Neural cell (in vitro differentiated cells): ENCODE results near the gene ITM2B.

ENCODE experiments used
- CTCF ChIP-seq: fragments of 450-650 bp; IDR thresholded peaks from 2 replicates; pipeline ENCODE4 v1.5.1; 2014; ENCODE audit warnings: antibody characterized with exemption, mild to moderate bottlenecking, moderate library complexity; ENCODE audit not compliant: poor library complexity, severe bottlenecking
- EP300 ChIP-seq: fragments of 450-650 bp; conservative IDR thresholded peaks from 2 replicates; pipeline ENCODE4 v1.6.1; 2014; ENCODE audit warnings: antibody characterized with exemption, mild to moderate bottlenecking, moderate library complexity; ENCODE audit not compliant: poor library complexity, severe bottlenecking
- EZH2 ChIP-seq: fragments of 200-600, 300-800 bp; shearing (Covaris generic), sonication (generic); IDR thresholded peaks from 2 replicates; pipeline ENCODE4 v1.6.1; 2014; ENCODE audit warnings: antibody characterized with exemption, low read length, borderline replicate concordance, mild to moderate bottlenecking; ENCODE audit not compliant: insufficient read depth, poor library complexity, severe bottlenecking
- MXI1 ChIP-seq: fragments of 450-650 bp; conservative IDR thresholded peaks from 2 replicates; pipeline ENCODE4 v1.6.1; 2014; ENCODE audit warnings: antibody characterized with exemption, mild to moderate bottlenecking; ENCODE audit not compliant: poor library complexity, severe bottlenecking
- POLR2AphosphoS5 ChIP-seq: IDR thresholded peaks from 2 replicates; pipeline ENCODE4 v1.6.1; 2012
- RAD21 ChIP-seq: fragments of 450-650 bp; conservative IDR thresholded peaks from 2 replicates; pipeline ENCODE4 v1.6.1; 2014; ENCODE audit warnings: antibody characterized with exemption, mild to moderate bottlenecking, moderate library complexity
- SMC3 ChIP-seq: fragments of 450-650 bp; conservative IDR thresholded peaks from 2 replicates; pipeline ENCODE4 v1.6.1; 2014; ENCODE audit warnings: antibody characterized with exemption, mild to moderate bottlenecking, moderate library complexity; ENCODE audit not compliant: poor library complexity
- TAF1 ChIP-seq: IDR thresholded peaks from 2 replicates; pipeline ENCODE4 v1.6.1; 2012; ENCODE audit warnings: low read depth
- TF ChIP-seq, protein P1 (sequence below): IDR thresholded peaks from 2 replicates; pipeline ENCODE4 v1.6.1; 2012; ENCODE audit warnings: borderline replicate concordance

- TF ChIP-seq CTCF, result no peak
- no peak for TF ChIP-seq EP300
- TF ChIP-seq RAD21, result no peak
- no peak for TF ChIP-seq TAF1
- TF ChIP-seq POLR2AphosphoS5, result no peak
- TF ChIP-seq EZH2, result no peak
- TF ChIP-seq, protein P1, sequence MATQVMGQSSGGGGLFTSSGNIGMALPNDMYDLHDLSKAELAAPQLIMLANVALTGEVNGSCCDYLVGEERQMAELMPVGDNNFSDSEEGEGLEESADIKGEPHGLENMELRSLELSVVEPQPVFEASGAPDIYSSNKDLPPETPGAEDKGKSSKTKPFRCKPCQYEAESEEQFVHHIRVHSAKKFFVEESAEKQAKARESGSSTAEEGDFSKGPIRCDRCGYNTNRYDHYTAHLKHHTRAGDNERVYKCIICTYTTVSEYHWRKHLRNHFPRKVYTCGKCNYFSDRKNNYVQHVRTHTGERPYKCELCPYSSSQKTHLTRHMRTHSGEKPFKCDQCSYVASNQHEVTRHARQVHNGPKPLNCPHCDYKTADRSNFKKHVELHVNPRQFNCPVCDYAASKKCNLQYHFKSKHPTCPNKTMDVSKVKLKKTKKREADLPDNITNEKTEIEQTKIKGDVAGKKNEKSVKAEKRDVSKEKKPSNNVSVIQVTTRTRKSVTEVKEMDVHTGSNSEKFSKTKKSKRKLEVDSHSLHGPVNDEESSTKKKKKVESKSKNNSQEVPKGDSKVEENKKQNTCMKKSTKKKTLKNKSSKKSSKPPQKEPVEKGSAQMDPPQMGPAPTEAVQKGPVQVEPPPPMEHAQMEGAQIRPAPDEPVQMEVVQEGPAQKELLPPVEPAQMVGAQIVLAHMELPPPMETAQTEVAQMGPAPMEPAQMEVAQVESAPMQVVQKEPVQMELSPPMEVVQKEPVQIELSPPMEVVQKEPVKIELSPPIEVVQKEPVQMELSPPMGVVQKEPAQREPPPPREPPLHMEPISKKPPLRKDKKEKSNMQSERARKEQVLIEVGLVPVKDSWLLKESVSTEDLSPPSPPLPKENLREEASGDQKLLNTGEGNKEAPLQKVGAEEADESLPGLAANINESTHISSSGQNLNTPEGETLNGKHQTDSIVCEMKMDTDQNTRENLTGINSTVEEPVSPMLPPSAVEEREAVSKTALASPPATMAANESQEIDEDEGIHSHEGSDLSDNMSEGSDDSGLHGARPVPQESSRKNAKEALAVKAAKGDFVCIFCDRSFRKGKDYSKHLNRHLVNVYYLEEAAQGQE, result no peak
- TF ChIP-seq MXI1, result no peak
- no peak for TF ChIP-seq SMC3
Observed at GRCh38 chr13:48266150-48266549, 33.1 kb downstream of the ITM2B start.
